Measurements from ENCODE around the gene ENTPD8. TPM values are rescaled to one million over a fixed set of nuclear protein-coding genes. Genes with fewer than 3 reads are reported as not detected.

The ENTPD8 gene
- total RNA-seq, 3 donors from 2014 or later, result 2.0 to 3.2 TPM; not detected in 1

DNA sequence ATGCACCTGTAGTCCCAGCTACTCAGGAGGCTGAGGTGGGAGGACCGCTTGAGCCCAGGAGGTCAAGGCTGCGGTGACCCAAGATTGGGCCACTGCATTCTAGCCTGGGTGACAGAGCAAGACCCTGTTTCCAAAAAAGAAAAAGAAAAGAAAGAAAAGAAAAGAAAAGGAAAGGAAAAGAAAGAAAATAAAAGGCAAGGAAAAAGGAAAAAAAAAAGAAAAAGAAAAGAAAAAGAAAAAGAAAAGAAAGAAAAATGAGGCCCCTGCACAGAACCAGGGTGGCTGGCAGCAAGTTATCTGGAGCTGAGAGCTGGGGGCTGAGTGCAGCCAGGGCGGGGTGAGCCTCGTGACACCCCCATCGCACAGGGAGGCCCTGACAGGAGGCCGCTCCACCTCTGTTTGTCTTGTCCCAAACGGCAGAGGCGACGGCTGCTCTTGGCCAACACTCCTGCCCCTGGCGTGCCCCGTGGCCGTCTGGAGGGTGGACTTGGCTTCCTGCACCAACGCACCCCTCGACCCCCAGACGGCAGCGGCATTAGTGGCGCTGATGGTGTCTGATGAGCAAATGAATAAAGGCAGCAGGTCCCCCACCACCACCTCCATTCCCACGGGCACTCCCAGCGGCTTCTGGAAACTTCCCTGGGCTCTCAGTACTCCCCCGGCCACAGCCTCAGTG, 34.9 kb downstream of the ENTPD8 start:
- Histone ChIP-seq H3K4me1 (peaks cover 9 to 12% of the 10 kb centered on the region in 2 donors), H3K9me3 (no peaks in the 10 kb centered on the region), H3K4me3 (peak overlapping the region; percentile 38 to 70 (median 47)), H3K36me3 (no peaks in the 10 kb centered on the region), H3K27ac (peak overlapping the region in 1 of 2 donors; percentile 7), H3K27me3 (no peaks in the 10 kb centered on the region)
- intact Hi-C loops (cut with DNase I; ENCODE audit: low total_unique reads), result no loop called here
- no peak for DNase-seq (ENCODE audit: low spot score in 2 of 2)
- TF ChIP-seq, protein P1, sequence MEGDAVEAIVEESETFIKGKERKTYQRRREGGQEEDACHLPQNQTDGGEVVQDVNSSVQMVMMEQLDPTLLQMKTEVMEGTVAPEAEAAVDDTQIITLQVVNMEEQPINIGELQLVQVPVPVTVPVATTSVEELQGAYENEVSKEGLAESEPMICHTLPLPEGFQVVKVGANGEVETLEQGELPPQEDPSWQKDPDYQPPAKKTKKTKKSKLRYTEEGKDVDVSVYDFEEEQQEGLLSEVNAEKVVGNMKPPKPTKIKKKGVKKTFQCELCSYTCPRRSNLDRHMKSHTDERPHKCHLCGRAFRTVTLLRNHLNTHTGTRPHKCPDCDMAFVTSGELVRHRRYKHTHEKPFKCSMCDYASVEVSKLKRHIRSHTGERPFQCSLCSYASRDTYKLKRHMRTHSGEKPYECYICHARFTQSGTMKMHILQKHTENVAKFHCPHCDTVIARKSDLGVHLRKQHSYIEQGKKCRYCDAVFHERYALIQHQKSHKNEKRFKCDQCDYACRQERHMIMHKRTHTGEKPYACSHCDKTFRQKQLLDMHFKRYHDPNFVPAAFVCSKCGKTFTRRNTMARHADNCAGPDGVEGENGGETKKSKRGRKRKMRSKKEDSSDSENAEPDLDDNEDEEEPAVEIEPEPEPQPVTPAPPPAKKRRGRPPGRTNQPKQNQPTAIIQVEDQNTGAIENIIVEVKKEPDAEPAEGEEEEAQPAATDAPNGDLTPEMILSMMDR (IDR thresholded peaks at IDR 0.05), result no peak
- TF ChIP-seq POLR2A (IDR thresholded peaks at IDR 0.05) (no peak), POLR2AphosphoS5 (IDR thresholded peaks at IDR 0.05) (no peak)

DNA sequence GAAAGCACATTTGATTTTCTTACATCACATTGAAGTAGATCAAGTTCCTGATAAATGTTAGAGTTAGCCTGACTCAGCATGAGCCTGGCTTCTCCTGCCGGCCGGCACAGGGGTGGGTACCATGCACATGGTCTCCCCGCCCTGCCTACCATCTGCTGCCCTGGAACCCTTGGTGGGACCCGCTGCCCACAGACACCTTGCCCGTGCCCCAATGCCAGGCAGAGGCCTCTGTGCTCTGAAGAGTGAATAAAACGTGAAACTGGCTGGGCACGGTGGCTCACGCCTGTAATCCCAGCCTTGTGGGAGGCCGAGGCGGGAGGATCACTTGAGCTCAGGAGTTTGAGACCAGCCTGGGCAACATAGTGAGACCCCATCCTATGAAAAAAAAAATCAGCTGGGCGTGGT, 35.5 kb downstream of the ENTPD8 start:
- TF ChIP-seq POLR2AphosphoS5 (IDR thresholded peaks at IDR 0.05), result no peak
- TF ChIP-seq, protein P1 (IDR thresholded peaks at IDR 0.05), result no peak
- no peak for TF ChIP-seq POLR2A (IDR thresholded peaks at IDR 0.05)
- Histone ChIP-seq H3K4me3 (no peak overlapping the region), H3K4me1 (peaks cover 9 to 12% of the 10 kb centered on the region in 2 donors), H3K9me3 (no peaks in the 10 kb centered on the region), H3K36me3 (no peaks in the 10 kb centered on the region), H3K27me3 (no peaks in the 10 kb centered on the region), H3K27ac (no peak overlapping the region)
- intact Hi-C loops (cut with DNase I; ENCODE audit: low total_unique reads), result no loop called here
- DNase-seq (ENCODE audit: low spot score in 2 of 2), result no peak

DNA sequence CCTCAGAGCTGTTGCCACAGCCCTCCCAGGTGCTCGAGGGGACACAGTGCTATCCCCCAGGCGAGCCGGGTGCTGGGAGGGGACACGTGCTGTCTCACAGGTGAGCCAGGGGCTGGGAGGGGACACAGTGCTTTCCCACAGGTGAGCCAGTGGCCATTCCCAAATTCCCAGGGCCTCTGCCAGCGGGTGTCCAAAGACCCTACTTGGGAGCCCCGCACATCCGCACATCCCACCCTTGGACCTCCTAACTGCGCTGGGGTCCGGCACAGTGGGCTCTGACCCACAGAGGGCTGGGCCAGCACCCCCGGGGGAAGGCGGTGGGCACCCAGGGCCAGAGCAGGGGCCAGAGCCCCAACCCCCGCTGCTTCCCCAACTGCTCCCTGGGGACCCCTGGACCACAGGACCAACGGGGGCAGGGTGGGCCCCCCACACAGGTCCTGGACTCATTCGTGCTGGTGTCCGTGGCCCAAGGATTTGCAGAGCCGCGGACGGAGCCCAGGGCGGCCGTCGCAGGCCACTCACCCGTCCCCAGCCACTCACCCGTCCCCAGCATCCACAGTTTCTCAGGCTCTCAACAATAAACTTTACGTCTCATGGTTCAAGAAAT, 36.1 kb downstream of the ENTPD8 start:
- no peaks in the 10 kb centered on the region for H3K27me3 ChIP-seq
- intact Hi-C loops (cut with DNase I; ENCODE audit: low total_unique reads), result no loop called here
- no peak overlapping the region for H3K4me3 ChIP-seq
- TF ChIP-seq POLR2AphosphoS5 (IDR thresholded peaks at IDR 0.05) (no peak), POLR2A (IDR thresholded peaks at IDR 0.05) (no peak)
- TF ChIP-seq, protein P1 (IDR thresholded peaks at IDR 0.05), result no peak
- no peaks in the 10 kb centered on the region for H3K9me3 ChIP-seq
- H3K4me1 ChIP-seq, result peaks cover 9 to 12% of the 10 kb centered on the region in 2 donors
- H3K27ac ChIP-seq, result no peak overlapping the region
- no peaks in the 10 kb centered on the region for H3K36me3 ChIP-seq
- DNase-seq (ENCODE audit: low spot score in 2 of 2), result no peak

DNA sequence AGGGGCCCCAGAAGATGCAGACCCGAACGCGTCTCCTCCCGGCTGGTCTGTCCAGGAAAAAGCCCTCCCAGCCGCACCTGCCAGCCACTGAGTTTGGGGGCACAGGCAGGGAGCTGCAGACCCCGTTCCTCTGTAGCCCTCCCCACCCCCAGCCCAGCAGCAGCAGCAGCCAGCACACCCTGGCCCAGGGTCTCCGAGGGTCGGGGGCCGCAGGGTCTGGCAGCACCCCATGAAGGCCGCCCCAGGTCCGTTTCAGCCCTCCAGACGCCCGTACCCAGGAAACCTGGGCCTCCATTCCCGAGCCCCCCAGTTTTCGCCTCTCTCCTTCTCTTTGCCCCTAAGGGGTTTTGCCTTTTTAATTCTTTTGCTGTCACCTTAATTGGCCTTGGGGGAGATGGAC, 37.9 kb downstream of the ENTPD8 start:
- DNase-seq (ENCODE audit: low spot score in 2 of 2), result no peak
- intact Hi-C loops (cut with DNase I; ENCODE audit: low total_unique reads), result no loop called here
- H3K9me3 ChIP-seq, result no peaks in the 10 kb centered on the region
- no peak for TF ChIP-seq POLR2A (IDR thresholded peaks at IDR 0.05)
- TF ChIP-seq, protein P1 (IDR thresholded peaks at IDR 0.05), result no peak
- TF ChIP-seq POLR2AphosphoS5 (IDR thresholded peaks at IDR 0.05), result no peak
- no peak overlapping the region for H3K27ac ChIP-seq
- no peaks in the 10 kb centered on the region for H3K36me3 ChIP-seq
- no peaks in the 10 kb centered on the region for H3K27me3 ChIP-seq
- H3K4me1 ChIP-seq, result peaks cover 9 to 12% of the 10 kb centered on the region in 2 donors
- no peak overlapping the region for H3K4me3 ChIP-seq

DNA sequence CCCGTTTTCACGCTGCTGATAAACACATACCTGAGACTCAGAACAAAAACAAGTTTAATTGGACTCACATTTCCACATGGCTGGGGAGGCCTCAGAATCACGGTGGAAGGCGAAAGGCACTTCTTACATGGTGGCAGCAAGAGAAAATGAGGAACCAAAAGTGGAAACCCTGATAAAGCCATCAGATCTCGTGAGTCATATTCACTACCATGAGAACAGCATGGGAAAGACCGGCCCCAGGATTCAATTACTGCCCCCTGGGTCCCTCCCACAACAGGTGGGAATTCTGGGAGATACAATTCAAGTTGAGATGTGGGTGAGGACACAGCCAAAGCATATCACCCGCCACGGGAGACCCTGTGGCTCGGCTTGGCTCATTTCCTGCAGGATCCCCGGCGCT, 38.4 kb downstream of the ENTPD8 start:
- no peak overlapping the region for H3K27ac ChIP-seq
- no peaks in the 10 kb centered on the region for H3K27me3 ChIP-seq
- intact Hi-C loops (cut with DNase I; ENCODE audit: low total_unique reads), result no loop called here
- no peak for DNase-seq (ENCODE audit: low spot score in 2 of 2)
- TF ChIP-seq POLR2AphosphoS5 (IDR thresholded peaks at IDR 0.05), result no peak
- TF ChIP-seq, protein P1 (IDR thresholded peaks at IDR 0.05), result no peak
- TF ChIP-seq POLR2A (IDR thresholded peaks at IDR 0.05), result no peak
- no peaks in the 10 kb centered on the region for H3K36me3 ChIP-seq
- H3K9me3 ChIP-seq, result no peaks in the 10 kb centered on the region
- peaks cover 9 to 12% of the 10 kb centered on the region in 2 donors for H3K4me1 ChIP-seq
- no peak overlapping the region for H3K4me3 ChIP-seq

Data from breast epithelium (tissue), 4 donors.